H9 (cell line): ENCODE data around the gene B4GALNT2. TPM values are rescaled to one million over a fixed set of nuclear protein-coding genes. Genes with fewer than 3 reads are reported as not detected.

Source experiments
- DNase-seq: peaks from one replicate; pipeline ENCODE4 v3.0.0-alpha.2; 2017
- H2AFZ ChIP-seq: one replicate; pipeline ENCODE4 v1.6.1; 2013; ENCODE audit warnings: mild to moderate bottlenecking, low read length, control low read depth, moderate library complexity
- H2AK5ac ChIP-seq: 2 replicates; pipeline ENCODE4 v1.6.1; 2013; ENCODE audit warnings: low read length, control low read depth, mixed read lengths; ENCODE audit not compliant: insufficient read length
- H2BK120ac ChIP-seq: one replicate; pipeline ENCODE4 v1.6.1; 2013; ENCODE audit warnings: low read depth, mild to moderate bottlenecking, low read length, control low read depth, inconsistent platforms; ENCODE audit not compliant: poor library complexity, severe bottlenecking
- H2BK12ac ChIP-seq: 2 replicates; pipeline ENCODE4 v1.6.1; 2013; ENCODE audit warnings: low read length, control low read depth, mixed read lengths, low read depth; ENCODE audit not compliant: insufficient read length
- H2BK15ac ChIP-seq: 2 replicates; pipeline ENCODE4 v1.6.1; 2013; ENCODE audit warnings: low read depth, low read length, control low read depth
- H2BK20ac ChIP-seq: one replicate; pipeline ENCODE4 v1.6.1; 2013; ENCODE audit warnings: low read depth, mild to moderate bottlenecking, low read length, control low read depth, inconsistent platforms; ENCODE audit not compliant: poor library complexity, severe bottlenecking
- H2BK5ac ChIP-seq: 2 replicates; pipeline ENCODE4 v1.6.1; 2013; ENCODE audit warnings: low read length, control low read depth, mixed read lengths; ENCODE audit not compliant: insufficient read length
- H3K14ac ChIP-seq: 2 replicates; pipeline ENCODE4 v1.6.1; 2013; ENCODE audit warnings: low read length, control low read depth; ENCODE audit not compliant: insufficient read depth
- H3K18ac ChIP-seq: 2 replicates; pipeline ENCODE4 v1.6.1; 2013; ENCODE audit warnings: low read depth, mild to moderate bottlenecking, mixed read lengths, low read length, control low read depth; ENCODE audit not compliant: insufficient read length
- H3K23ac ChIP-seq: 2 replicates; pipeline ENCODE4 v1.6.1; 2013; ENCODE audit warnings: low read length, control low read depth, mixed read lengths, low read depth; ENCODE audit not compliant: insufficient read length
- H3K23me2 ChIP-seq: 2 replicates; pipeline ENCODE4 v1.6.1; 2013; ENCODE audit warnings: low read depth, mild to moderate bottlenecking, mixed read lengths, low read length, control low read depth; ENCODE audit not compliant: insufficient read length, poor library complexity, severe bottlenecking
- H3K27ac ChIP-seq: 2 replicates; pipeline ENCODE4 v1.5.1; 2013; ENCODE audit warnings: low read length, control low read depth, mixed read lengths, low read depth; ENCODE audit not compliant: insufficient read length
- H3K27me3 ChIP-seq: 2 replicates; pipeline ENCODE4 v1.6.1; 2013; ENCODE audit warnings: low read length, control low read depth, inconsistent platforms; ENCODE audit not compliant: insufficient read depth
- H3K4ac ChIP-seq: 2 replicates; pipeline ENCODE4 v1.6.1; 2013; ENCODE audit warnings: low read depth, mild to moderate bottlenecking, control low read depth, inconsistent platforms, low read length, moderate library complexity
- H3K4me1 ChIP-seq: 2 replicates; pipeline ENCODE4 v1.6.1; 2013; ENCODE audit warnings: low read length, control low read depth, inconsistent platforms; ENCODE audit not compliant: insufficient read depth
- H3K4me2 ChIP-seq: 2 replicates; pipeline ENCODE4 v1.6.1; 2013; ENCODE audit warnings: low read length, control low read depth, mixed read lengths; ENCODE audit not compliant: insufficient read length, insufficient read depth
- H3K56ac ChIP-seq: 2 replicates; pipeline ENCODE4 v1.6.1; 2013; ENCODE audit warnings: low read depth, mild to moderate bottlenecking, mixed read lengths, low read length, control low read depth; ENCODE audit not compliant: insufficient read length
- H3K79me1 ChIP-seq: 2 replicates; pipeline ENCODE4 v1.6.1; 2013; ENCODE audit warnings: low read depth, mild to moderate bottlenecking, moderate library complexity, low read length, control low read depth, inconsistent platforms; ENCODE audit not compliant: insufficient read depth, poor library complexity, severe bottlenecking
- H3K79me2 ChIP-seq: 2 replicates; pipeline ENCODE4 v1.6.1; 2013; ENCODE audit warnings: low read length, control low read depth, inconsistent platforms; ENCODE audit not compliant: insufficient read depth
- H3K9ac ChIP-seq: 2 replicates; pipeline ENCODE4 v1.6.1; 2013; ENCODE audit warnings: low read length, control low read depth, mixed read lengths; ENCODE audit not compliant: insufficient read length; ENCODE audit errors: extremely low read depth
- H3K9me3 ChIP-seq: one replicate; pipeline ENCODE4 v1.6.1; 2013; ENCODE audit warnings: low read depth, low read length, inconsistent platforms; ENCODE audit not compliant: control insufficient read depth
- H3T11ph ChIP-seq: one replicate; pipeline ENCODE4 v1.6.1; 2013; ENCODE audit warnings: mild to moderate bottlenecking, low read length, control low read depth, inconsistent platforms
- H4K20me1 ChIP-seq: one replicate; pipeline ENCODE4 v1.6.1; 2013; ENCODE audit not compliant: control insufficient read depth, insufficient read length, insufficient read depth
- H4K5ac ChIP-seq: 2 replicates; pipeline ENCODE4 v1.6.1; 2013; ENCODE audit warnings: low read depth, mild to moderate bottlenecking, mixed read lengths, low read length, control low read depth; ENCODE audit not compliant: insufficient read length
- H4K8ac ChIP-seq: replicated peaks from 2 replicates; pipeline ENCODE4 v1.6.1; 2013; ENCODE audit warnings: low read length, control low read depth, mixed read lengths, low read depth; ENCODE audit not compliant: insufficient read length
- H4K91ac ChIP-seq: 2 replicates; pipeline ENCODE4 v1.6.1; 2013; ENCODE audit warnings: low read depth, mild to moderate bottlenecking, moderate library complexity, mixed read lengths, low read length, control low read depth; ENCODE audit not compliant: insufficient read length
- H3K27ac Mint-ChIP-seq, 3 experiments: 2 replicates in 2 of 3; 3 replicates in 1 of 3; pipeline ENCODE4 v1.8.0; 2020 to 2021; ENCODE audit warnings: mixed read lengths in 3 of 3, mild to moderate bottlenecking in 1 of 3, moderate library complexity in 1 of 3
- H3K27me3 Mint-ChIP-seq: 2 replicates; pipeline ENCODE4 v1.8.0; 2021; ENCODE audit warnings: low read depth, mild to moderate bottlenecking, moderate library complexity, mixed read lengths
- H3K36me3 Mint-ChIP-seq, 3 experiments: 2 replicates in 2 of 3; 3 replicates in 1 of 3; pipeline ENCODE4 v1.8.0; 2020 to 2021; ENCODE audit warnings: low read depth in 3 of 3, mixed read lengths in 3 of 3; ENCODE audit not compliant: insufficient read depth in 1 of 3
- H3K4me1 Mint-ChIP-seq, 2 experiments: 2 replicates each; pipeline ENCODE4 v1.8.0; 2020; ENCODE audit warnings: mixed read lengths in 2 of 2
- H3K4me3 Mint-ChIP-seq, 2 experiments: 2 replicates in 1 of 2; 3 replicates in 1 of 2; pipeline ENCODE4 v1.8.0; 2020 to 2021; ENCODE audit warnings: mild to moderate bottlenecking in 2 of 2, mixed read lengths in 2 of 2, moderate library complexity in 1 of 2
- H3K9me3 Mint-ChIP-seq, 2 experiments: 2 replicates in 1 of 2; 3 replicates in 1 of 2; pipeline ENCODE4 v1.8.0; 2020; ENCODE audit warnings: mild to moderate bottlenecking in 2 of 2, mixed read lengths in 2 of 2, moderate library complexity in 1 of 2
- WGBS: extraction: QIAGEN DNeasy Blood & Tissue Kit; methylation state at CpG from one replicate; pipeline ENCODE4 v1.1.7; 2013; ENCODE audit warnings: missing lambda C conversion rate, low lambda C conversion rate, mixed read lengths; ENCODE audit not compliant: insufficient read length; ENCODE audit errors: extremely low coverage; 5-methylcytosine and 5-hydroxymethylcytosine counted together
- total RNA-seq: library from RNA; stranded (reverse); gene quantifications from 2 replicates; pipeline ENCODE4 v1.2.1, GENCODE V29; 2021
- TF ChIP-seq, protein P1 (sequence below): fragments of 200-600 bp; sonication (generic); conservative IDR thresholded peaks from 3 replicates; pipeline ENCODE4 v1.8.0; 2021; ENCODE audit warnings: antibody characterized with exemption, mild to moderate bottlenecking

The B4GALNT2 gene
- total RNA-seq, 1 experiment from 2014 or later: not detected

DNA sequence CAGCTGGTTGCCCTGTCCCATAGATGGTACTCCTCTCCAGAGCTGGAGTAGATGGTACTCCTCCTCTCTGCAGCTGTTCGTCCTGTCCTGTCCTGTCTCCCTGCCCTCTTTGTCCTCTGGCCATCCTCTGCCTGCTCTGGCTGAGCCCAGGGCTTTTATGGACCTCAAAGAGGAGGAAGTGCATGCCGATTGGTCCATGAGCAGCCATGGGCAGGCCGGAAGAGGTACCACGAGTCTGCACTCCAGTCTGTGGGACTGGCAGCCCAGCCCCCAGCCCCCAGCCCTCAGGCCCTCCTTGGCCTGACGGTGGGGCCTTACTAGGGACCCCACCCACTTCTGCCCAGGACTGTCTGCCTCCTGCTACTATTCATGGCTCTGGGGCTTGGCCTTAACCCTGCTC lies 50.8 kb downstream of the B4GALNT2 start:
- Histone ChIP-seq H3K79me1 (no peaks in the 10 kb centered on the region), H3K56ac (no peak overlapping the region), H2BK120ac (no peak overlapping the region), H3K14ac (no peak overlapping the region), H3K18ac (no peak overlapping the region), H3K4me1 (no peaks in the 10 kb centered on the region), H3K23me2 (no peaks in the 10 kb centered on the region), H3K4ac (no peak overlapping the region), H3K9me3 (no peaks in the 10 kb centered on the region), H4K5ac (no peak overlapping the region), H4K8ac (no peak overlapping the region), H3K27me3 (no peaks in the 10 kb centered on the region), H2AK5ac (no peak overlapping the region), H2BK15ac (no peak overlapping the region), H3K9ac (no peak overlapping the region), H2AFZ (no peak overlapping the region), H3K79me2 (no peaks in the 10 kb centered on the region), H3K4me2 (no peak overlapping the region), H4K91ac (no peak overlapping the region), H3T11ph (no peak overlapping the region), H4K20me1 (no peaks in the 10 kb centered on the region), H2BK5ac (no peak overlapping the region), H2BK12ac (no peak overlapping the region), H3K23ac (no peak overlapping the region), H3K27ac (no peak overlapping the region), H2BK20ac (no peak overlapping the region)
- H3K27me3 Mint-ChIP-seq: peaks cover 12% of the 10 kb centered on the region
- peaks cover 10 to 23% (median 13%) of the 10 kb centered on the region in 3 experiments for H3K36me3 Mint-ChIP-seq
- DNase-seq: no peak
- TF ChIP-seq, protein P1, sequence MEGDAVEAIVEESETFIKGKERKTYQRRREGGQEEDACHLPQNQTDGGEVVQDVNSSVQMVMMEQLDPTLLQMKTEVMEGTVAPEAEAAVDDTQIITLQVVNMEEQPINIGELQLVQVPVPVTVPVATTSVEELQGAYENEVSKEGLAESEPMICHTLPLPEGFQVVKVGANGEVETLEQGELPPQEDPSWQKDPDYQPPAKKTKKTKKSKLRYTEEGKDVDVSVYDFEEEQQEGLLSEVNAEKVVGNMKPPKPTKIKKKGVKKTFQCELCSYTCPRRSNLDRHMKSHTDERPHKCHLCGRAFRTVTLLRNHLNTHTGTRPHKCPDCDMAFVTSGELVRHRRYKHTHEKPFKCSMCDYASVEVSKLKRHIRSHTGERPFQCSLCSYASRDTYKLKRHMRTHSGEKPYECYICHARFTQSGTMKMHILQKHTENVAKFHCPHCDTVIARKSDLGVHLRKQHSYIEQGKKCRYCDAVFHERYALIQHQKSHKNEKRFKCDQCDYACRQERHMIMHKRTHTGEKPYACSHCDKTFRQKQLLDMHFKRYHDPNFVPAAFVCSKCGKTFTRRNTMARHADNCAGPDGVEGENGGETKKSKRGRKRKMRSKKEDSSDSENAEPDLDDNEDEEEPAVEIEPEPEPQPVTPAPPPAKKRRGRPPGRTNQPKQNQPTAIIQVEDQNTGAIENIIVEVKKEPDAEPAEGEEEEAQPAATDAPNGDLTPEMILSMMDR: no peak
- WGBS: no CpG with 5 or more reads among the region's 5 CpGs
- no peak overlapping the region for H3K4me3 Mint-ChIP-seq
- peaks cover 0 to 2% of the 10 kb centered on the region in 2 experiments; a peak in 1 of 4 replicates for H3K4me1 Mint-ChIP-seq
- H3K27ac Mint-ChIP-seq: no peak overlapping the region
- H3K9me3 Mint-ChIP-seq: peaks cover 25 to 28% of the 10 kb centered on the region in 2 experiments
